ENCODE data around the gene MBD3L2B.

DNA sequence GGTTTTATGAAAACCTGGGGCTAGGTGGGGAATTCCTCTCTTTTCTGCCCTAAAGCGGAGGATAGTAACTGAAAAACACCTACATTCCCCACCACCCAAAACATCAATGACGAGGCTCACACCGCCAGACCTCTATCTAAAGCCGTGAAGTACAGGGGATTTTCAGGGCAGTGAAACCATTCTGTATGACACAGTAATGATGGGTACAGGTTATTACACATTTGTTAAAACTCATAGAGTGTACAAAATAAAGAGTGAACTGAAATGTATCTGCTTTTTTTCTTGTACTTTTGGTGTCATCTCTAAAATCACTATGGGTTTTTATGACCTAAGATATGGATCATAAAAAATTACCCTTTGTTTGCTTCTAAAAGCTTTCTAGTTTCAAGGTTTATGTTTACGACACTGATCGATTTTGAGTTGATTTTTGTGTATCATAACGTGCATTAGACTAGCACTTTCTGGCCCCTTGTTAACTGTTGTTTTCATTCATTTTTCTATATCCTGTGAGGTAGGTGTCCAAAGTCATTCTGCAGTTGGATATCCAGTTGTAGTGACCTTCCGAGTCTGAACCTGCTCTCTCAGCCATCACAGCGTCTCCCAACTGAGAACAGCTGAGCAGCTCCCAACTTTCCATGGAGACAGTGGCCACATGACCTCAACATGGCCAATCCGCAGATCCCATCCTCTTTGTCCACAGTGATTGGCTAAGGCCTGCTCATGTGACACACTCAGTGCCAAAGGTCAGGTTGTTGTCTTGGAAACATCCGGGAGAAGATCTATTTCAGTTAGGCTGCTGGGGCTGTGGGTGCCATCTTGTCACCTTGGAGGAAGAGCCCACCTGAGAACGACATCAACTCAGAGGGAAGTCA, 10.3 kb downstream of the MBD3L2B start:
- TF ChIP-seq, protein P1, sequence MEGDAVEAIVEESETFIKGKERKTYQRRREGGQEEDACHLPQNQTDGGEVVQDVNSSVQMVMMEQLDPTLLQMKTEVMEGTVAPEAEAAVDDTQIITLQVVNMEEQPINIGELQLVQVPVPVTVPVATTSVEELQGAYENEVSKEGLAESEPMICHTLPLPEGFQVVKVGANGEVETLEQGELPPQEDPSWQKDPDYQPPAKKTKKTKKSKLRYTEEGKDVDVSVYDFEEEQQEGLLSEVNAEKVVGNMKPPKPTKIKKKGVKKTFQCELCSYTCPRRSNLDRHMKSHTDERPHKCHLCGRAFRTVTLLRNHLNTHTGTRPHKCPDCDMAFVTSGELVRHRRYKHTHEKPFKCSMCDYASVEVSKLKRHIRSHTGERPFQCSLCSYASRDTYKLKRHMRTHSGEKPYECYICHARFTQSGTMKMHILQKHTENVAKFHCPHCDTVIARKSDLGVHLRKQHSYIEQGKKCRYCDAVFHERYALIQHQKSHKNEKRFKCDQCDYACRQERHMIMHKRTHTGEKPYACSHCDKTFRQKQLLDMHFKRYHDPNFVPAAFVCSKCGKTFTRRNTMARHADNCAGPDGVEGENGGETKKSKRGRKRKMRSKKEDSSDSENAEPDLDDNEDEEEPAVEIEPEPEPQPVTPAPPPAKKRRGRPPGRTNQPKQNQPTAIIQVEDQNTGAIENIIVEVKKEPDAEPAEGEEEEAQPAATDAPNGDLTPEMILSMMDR (IDR thresholded peaks at IDR 0.05) = no peak
- no peak for TF ChIP-seq ZFX (IDR thresholded peaks at IDR 0.05; ENCODE audit: borderline replicate concordance)

Measured in 22Rv1 (cell line).